OCI-LY7 (cell line): ENCODE results near the gene GSE1. TPM values are rescaled to one million over a fixed set of nuclear protein-coding genes. Genes with fewer than 3 reads are reported as not detected.

Experiments used
- BruUV-seq: library from RNA; stranded (reverse); fragments of 400-500 nt; replicated peaks from 2 replicates; lab custom pipeline; 2021; lab: Mats Ljungman, UMichigan
- CTCF ChIA-PET: fragments of 300-600 bp; sonication (Branson Sonifier 250); formaldehyde crosslinking; loops from one replicate; lab custom pipeline; 2022; ENCODE audit warnings: antibody characterized with exemption; ENCODE audit not compliant: unreplicated experiment; lab: Charles Lee
- POLR2A ChIA-PET: fragments of 300-600 bp; sonication (Branson Sonifier 250); formaldehyde crosslinking; loops from one replicate; lab custom pipeline; 2022; ENCODE audit warnings: antibody characterized with exemption; lab: Charles Lee
- DNase-seq: peaks from one replicate; pipeline ENCODE4 v3.0.0-alpha.2; 2015; ENCODE audit warnings: low spot score
- H2AFZ ChIP-seq: fragments of 200-600 bp; sonication (generic), shearing (Covaris generic); 2 replicates; pipeline ENCODE4 v1.6.1; 2014; ENCODE audit warnings: mild to moderate bottlenecking, antibody characterized with exemption, low read length, moderate library complexity
- H3K27ac ChIP-seq: fragments of 200-600 bp; sonication (generic); 2 replicates; pipeline ENCODE4 v1.5.1; 2014; ENCODE audit warnings: mixed run types, low read depth, mild to moderate bottlenecking, moderate library complexity, low read length, inconsistent platforms; ENCODE audit not compliant: poor library complexity, severe bottlenecking
- H3K36me3 ChIP-seq: fragments of 200-600 bp; sonication (generic); 2 replicates; pipeline ENCODE4 v1.6.1; 2014; ENCODE audit warnings: mild to moderate bottlenecking, antibody characterized with exemption, low read length, moderate library complexity, mixed read lengths; ENCODE audit not compliant: insufficient read depth
- H3K4me1 ChIP-seq: fragments of 200-600 bp; sonication (generic); 2 replicates; pipeline ENCODE4 v1.5.1; 2014; ENCODE audit warnings: mild to moderate bottlenecking, low read length; ENCODE audit not compliant: insufficient read depth, poor library complexity, severe bottlenecking
- H3K4me2 ChIP-seq: fragments of 200-600 bp; sonication (generic); 2 replicates; pipeline ENCODE4 v1.6.1; 2014; ENCODE audit warnings: mild to moderate bottlenecking, low read length
- H3K4me3 ChIP-seq: fragments of 200-600 bp; sonication (generic); 2 replicates; pipeline ENCODE4 v1.5.1; 2014; ENCODE audit warnings: mild to moderate bottlenecking, low read depth, low read length; ENCODE audit not compliant: poor library complexity, severe bottlenecking
- H3K79me2 ChIP-seq: fragments of 200-600 bp; sonication (generic); 2 replicates; pipeline ENCODE4 v1.6.1; 2016; ENCODE audit warnings: low read depth, mild to moderate bottlenecking, low read length, moderate library complexity, mixed read lengths; ENCODE audit not compliant: insufficient read depth
- H3K9me2 ChIP-seq: fragments of 200-600 bp; sonication (generic); 2 replicates; pipeline ENCODE4 v1.6.1; 2016; ENCODE audit warnings: mild to moderate bottlenecking, low read length, mixed read lengths; ENCODE audit not compliant: insufficient read depth
- H3K9me3 ChIP-seq: fragments of 200-600 bp; sonication (generic); 2 replicates; pipeline ENCODE4 v1.6.1; 2014; ENCODE audit warnings: mild to moderate bottlenecking, mixed run types, low read length, mixed read lengths
- H4K20me1 ChIP-seq: fragments of 200-600 bp; sonication (generic); 2 replicates; pipeline ENCODE4 v1.6.1; 2014; ENCODE audit warnings: mild to moderate bottlenecking, antibody characterized with exemption, low read length, moderate library complexity, mixed read lengths; ENCODE audit not compliant: insufficient read depth
- CTCF ChIP-seq: fragments of 200-600 bp; sonication (generic); conservative IDR thresholded peaks from 2 replicates; pipeline ENCODE4 v1.5.1; 2014; ENCODE audit warnings: mild to moderate bottlenecking, antibody characterized with exemption, low read length, moderate library complexity, mixed read lengths
- EZH2phosphoT487 ChIP-seq: fragments of 200-600 bp; sonication (generic); IDR thresholded peaks from 2 replicates; pipeline ENCODE4 v1.6.1; 2018; ENCODE audit warnings: low read depth, borderline replicate concordance, mild to moderate bottlenecking, mixed run types, antibody characterized with exemption, low read length, moderate library complexity, mixed read lengths
- intact Hi-C: fragments of 100-400 bp; cut with micrococcal nuclease; formaldehyde crosslinking; loops from one replicate; pipeline ENCODE4 v1.10.0; 2022; ENCODE audit not compliant: unreplicated experiment
- total RNA-seq, 2 experiments: library from RNA; depleted of rRNA in 1 of 2; stranded (reverse); fragments of >200 nt in 1 of 2; shearing (Covaris generic) in 1 of 2; gene quantifications; 2 replicates each; pipeline ENCODE4 v1.2.3, GENCODE V29; 2014 to 2022

GSE1 gene
- total RNA-seq, 2 experiments from 2014 or later = 30.9 to 66.6 TPM

GRCh38 chr16:85567101-85567866, 45.8 kb upstream of the GSE1 start:
- H2AFZ ChIP-seq = no peak overlapping the region
- H3K27ac ChIP-seq = no peak overlapping the region
- H3K4me1 ChIP-seq = peaks cover 33% of the 10 kb centered on the region
- H3K4me2 ChIP-seq = no peak overlapping the region
- no peak for DNase-seq
- H3K9me3 ChIP-seq = no peaks in the 10 kb centered on the region
- CTCF ChIA-PET = no interaction called here
- H3K4me3 ChIP-seq = no peak overlapping the region
- BruUV-seq = no TSS peak
- no peaks in the 10 kb centered on the region for H3K9me2 ChIP-seq
- POLR2A ChIA-PET = no interaction called here
- H3K79me2 ChIP-seq = no peaks in the 10 kb centered on the region
- peaks cover 6% of the 10 kb centered on the region; the same call in 1 of the 2 replicates for H4K20me1 ChIP-seq
- TF ChIP-seq CTCF = no peak
- no peak for TF ChIP-seq EZH2phosphoT487
- intact Hi-C loops = no loop called here
- no peaks in the 10 kb centered on the region for H3K36me3 ChIP-seq

GRCh38 chr16:85567935-85568334, 45.2 kb upstream of the GSE1 start:
- intact Hi-C loops = no loop called here
- ChIA-PET CTCF (no interaction called here), POLR2A (interaction anchor here (2.0 kb wide), 1 partner anchor 14 kb away, joined by 7 read pairs; no protein-coding TSS in a partner anchor)
- Histone ChIP-seq H3K36me3 (no peaks in the 10 kb centered on the region), H2AFZ (no peak overlapping the region), H4K20me1 (peaks cover 6% of the 10 kb centered on the region; the same call in 1 of the 2 replicates), H3K4me1 (peaks cover 33% of the 10 kb centered on the region), H3K9me2 (no peaks in the 10 kb centered on the region), H3K79me2 (no peaks in the 10 kb centered on the region), H3K27ac (no peak overlapping the region), H3K4me3 (no peak overlapping the region), H3K4me2 (no peak overlapping the region), H3K9me3 (no peaks in the 10 kb centered on the region)
- no TSS peak for BruUV-seq
- no peak for DNase-seq
- TF ChIP-seq CTCF (no peak), EZH2phosphoT487 (no peak)

GRCh38 chr16:85568519-85568918, 44.6 kb upstream of the GSE1 start:
- no peak for DNase-seq
- Histone ChIP-seq H3K4me1 (peaks cover 33% of the 10 kb centered on the region), H2AFZ (no peak overlapping the region), H3K27ac (no peak overlapping the region), H3K36me3 (no peaks in the 10 kb centered on the region), H3K4me3 (no peak overlapping the region), H3K9me2 (no peaks in the 10 kb centered on the region), H3K79me2 (no peaks in the 10 kb centered on the region), H3K4me2 (no peak overlapping the region), H4K20me1 (peaks cover 6% of the 10 kb centered on the region; the same call in 1 of the 2 replicates), H3K9me3 (no peaks in the 10 kb centered on the region)
- intact Hi-C loops = no loop called here
- POLR2A ChIA-PET = interaction anchor here (1.3 to 2.0 kb wide), 3 partner anchors 9 to 15 kb away, joined by 3 to 7 read pairs (median 4); no protein-coding TSS in a partner anchor
- BruUV-seq = no TSS peak
- no peak for TF ChIP-seq CTCF
- no peak for TF ChIP-seq EZH2phosphoT487
- CTCF ChIA-PET = interaction anchor here (0.6 kb wide), 1 partner anchor 11 kb away, joined by 3 read pairs; no protein-coding TSS in a partner anchor
